Activated CD8-positive, alpha-beta memory T cell treated with anti-CD3 and anti-CD28 coated beads, Interleukin-2, amount 50 U/mL, for 48 hours (primary cell): ENCODE measurements around the gene URB1.

Source experiments
- DNase-seq: peaks from one replicate; pipeline ENCODE4 v3.0.0-alpha.2; 2020

URB1 gene

DNA sequence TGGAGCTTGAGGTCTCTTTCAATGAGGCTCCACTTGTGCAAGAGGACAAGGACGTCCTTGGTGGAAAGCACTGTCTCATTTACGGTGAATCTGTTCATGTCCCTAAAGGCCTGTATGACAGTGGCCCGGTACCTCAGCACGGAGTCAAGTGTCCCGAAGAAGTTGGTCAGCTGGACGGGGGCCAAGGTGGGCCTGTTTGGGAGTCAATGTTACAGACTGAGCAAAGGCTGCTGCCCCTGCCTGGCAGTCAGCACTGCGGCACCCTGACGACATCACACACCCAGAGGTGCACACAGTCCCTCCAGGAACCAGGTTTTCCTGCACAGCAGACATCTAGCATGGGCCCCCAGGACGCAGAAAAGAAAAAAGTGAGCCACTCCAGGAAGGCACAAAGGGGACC, 75.1 kb downstream of the URB1 start:
- no peak for DNase-seq

DNA sequence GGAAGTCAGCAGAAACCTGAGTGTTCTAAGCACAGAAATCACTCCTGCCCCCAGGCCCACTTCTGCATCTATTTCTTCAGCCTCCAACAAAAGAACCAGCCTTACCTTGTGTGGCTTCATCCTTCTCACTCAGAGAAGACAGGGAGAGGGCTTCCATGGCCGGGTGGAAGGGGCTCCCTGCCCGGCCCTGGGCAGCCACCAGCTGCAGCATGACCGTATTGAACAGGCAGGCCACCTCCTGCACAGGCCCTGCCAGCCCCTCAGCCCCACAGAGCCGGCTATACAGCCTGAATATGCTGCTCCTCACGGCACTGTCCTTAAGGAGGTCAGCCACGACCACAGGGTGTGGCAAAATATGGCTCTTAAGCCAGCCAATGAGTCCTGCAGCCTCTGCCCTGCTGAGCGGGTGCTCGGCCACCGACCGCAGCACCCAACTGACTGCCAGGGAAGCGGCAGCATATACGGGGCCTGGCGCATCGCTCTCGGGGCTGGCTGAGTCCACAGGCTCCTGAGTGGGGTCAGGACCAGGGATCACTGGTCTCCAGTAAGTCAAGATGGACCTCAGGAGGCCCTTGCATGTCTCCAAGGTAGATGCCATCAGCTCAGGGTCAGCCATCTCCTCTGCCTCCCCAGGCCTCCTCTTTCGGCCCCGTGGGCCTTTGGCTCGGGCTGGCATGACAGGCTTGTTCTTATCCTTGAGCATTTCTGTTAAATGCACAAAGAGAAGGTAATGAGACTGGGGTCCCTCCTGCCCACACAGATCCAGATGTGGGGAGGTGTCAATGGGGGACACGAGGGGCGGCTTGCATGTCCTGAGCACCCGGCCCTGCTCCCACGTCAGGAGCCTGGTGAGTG, 76.2 kb downstream of the URB1 start:
- DNase-seq, result peak; percentile 26

DNA sequence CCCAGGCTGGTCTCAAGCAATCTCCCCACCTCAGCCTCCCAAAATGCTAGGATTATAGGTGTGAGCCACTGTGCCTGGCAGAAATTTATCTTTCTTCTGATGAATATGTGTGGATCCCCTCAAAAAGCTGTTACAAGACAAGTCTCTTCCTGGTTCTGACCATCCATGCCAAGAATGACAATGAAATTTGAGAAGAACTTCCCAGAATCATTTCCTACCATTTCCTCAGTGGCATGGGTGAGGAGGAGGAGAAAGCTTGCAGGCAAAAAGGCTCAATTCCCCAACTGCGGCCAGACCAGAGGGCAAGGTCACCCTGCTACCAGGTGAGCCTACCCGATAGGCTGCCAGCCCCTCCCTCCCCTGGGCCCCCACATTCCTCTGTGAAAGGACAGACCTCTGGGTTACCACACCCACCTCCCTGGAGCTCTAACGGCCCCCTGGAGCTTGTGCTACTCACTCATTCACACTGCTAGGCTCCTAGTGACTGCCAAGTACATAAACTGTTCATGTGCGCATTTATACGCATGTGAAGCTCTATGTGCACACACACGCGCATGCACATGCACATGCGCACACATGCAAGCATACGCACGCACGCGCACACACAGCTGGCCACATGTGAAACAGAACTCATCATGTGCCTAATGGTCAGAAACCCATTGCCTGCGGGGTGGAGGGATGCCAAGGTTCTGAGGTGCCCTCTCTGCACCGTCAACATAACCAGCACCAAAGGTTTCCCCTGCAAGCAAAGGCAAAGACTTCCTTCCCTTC, 77.1 kb downstream of the URB1 start:
- DNase-seq, result peak; percentile 37

- peak; percentile 32 for DNase-seq
Measured at GRCh38 chr21:32314806-32315205, 78.0 kb downstream of the URB1 start.

DNA sequence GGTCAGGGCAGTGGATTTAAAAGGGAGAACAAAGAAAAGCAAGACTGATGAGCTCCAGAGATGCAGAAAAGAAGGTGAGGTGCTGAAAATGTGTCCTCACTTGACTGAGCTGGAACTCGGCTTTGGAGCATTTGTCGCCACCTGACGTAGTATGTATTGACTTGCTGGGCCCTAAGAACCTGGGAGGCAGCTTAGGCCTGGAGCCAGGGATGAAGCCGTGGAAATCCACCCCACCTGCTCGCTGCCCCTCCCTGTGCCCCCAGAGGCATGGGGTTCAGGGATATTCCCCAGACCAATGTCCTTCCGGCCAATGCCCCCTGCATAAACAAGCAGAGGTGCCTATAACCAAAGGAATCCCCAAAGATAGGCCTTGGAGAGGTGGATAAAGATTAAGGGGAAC, 79.8 kb downstream of the URB1 start:
- peak; percentile 29 for DNase-seq

DNA sequence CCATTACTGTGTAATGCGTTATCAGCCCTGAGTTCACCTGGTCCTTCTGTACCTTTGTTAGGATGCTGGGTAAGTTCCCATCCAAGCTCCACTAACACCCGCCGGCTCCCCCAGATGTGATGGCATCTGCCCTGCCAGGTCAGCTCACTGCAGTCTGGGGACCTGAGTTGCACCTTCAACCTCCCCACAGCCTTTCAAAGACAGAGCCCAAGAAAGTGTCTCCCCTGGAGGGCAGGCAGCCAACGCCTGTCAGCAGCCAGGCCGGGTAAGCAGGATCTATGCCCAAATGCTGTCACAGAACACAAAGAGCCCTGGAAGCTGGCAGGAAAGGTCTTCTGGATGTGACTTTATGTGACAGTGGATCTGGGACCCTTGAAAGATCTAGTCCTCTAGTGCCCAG, 80.5 kb downstream of the URB1 start:
- peak; percentile 22 for DNase-seq

- peak; percentile 44 for DNase-seq
Measured at GRCh38 chr21:32311621-32312020, 81.2 kb downstream of the URB1 start.

DNA sequence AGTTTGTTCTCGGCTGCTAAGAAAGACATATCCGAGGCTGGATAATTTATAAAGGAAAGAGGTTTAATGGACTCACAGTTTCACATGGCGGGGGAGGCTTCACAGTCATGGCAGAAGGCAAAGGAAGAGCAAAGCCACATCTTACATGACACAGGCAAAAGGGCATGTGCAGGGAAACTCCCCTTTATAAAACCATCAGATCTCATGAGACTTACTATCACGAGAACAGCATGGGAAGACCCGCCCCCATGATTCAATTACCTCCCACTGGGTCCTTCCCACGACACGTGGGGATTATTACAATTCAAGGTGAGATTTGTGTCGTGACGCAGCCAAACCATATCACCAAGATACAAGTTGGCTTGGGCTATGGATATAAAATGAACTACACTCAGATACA, 81.8 kb downstream of the URB1 start:
- DNase-seq, result peak; percentile 32

DNA sequence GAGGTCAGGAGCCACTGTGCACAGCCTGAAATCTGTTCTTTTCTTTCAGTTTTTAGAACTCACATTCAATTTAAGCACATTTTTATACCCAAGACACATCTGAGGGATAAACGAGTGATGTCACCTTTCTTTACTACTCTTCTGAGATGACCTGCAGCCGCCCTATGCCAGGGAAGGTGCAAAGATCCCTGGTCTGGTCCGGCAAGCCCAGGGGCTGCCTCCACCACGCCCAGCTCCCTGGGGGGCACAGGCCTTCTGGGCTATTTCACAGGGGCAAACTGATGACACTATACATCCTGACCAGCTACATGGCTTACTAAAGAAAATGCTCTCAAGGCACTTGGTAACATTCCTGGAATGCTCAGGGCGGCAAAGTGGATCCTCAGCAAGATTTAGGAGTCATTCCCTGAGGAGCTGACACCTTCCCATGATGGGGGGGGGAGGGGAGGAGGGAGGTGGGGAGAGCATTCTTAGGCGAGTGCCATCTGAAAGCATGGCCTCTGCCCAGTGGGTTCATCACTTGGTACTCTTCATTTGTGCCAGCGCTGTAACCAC, 82.8 kb downstream of the URB1 start:
- no peak for DNase-seq

DNA sequence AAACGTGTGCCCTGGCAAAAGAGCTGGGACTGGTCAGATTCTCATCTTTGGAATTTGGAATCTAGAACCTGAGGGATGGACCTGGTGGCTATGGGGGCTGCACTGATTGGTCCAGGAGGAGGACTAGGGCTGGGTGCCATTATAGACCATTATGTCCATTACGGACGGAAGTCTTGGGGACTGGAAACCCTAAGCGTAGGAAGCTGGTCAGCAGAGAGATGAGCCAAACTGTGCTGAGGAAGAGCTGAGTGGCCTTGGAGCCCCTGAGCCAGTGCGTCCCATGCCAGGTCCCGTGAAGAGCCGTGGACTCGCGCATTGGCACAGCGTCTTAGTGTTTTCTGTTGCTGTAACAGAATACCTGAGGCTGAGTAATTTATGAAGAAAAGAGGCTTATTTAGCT, 84.1 kb downstream of the URB1 start:
- DNase-seq, result no peak

GRCh38 chr21:32307706-32308105, 85.1 kb downstream of the URB1 start:
- DNase-seq, result no peak

DNA sequence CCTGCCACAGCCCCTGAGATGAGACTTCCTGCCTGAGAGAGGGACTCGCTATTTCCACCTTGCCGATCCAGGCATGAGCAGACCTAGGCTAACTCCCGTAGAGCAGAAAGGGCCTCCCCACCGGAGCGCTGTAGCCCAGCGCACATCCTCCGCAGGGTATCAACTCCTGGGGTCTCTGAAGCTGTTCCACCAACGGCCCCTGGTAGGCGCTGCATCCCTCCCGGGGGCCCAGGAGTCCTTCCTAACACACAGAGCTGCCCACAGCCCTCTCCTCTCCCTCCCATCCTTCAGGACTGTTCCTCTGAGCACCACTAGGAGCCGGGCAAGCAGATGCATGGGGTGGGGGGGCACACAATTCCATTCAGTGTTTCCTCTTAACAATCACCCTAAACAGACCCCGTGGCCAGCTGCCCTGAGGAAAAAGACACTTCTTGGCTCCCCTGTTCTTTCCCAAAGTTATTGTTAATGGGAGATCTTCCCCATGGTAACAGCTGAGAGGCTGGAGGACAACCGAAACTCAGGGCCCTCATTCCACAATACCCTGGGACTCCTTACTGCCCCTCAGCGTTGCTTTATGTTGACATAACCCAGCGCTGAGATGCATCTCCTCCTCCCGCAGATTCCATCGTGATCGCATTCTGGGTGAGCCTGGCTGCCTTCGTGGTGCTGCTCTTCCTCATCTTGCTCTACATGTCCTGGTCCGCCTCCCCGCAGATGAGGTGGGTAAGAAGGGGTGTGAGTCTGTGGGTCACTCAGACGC, 86.6 kb downstream of the URB1 start:
- no peak for DNase-seq

GRCh38 chr21:32304998-32305397, 87.8 kb downstream of the URB1 start:
- DNase-seq, result no peak

GRCh38 chr21:32303385-32303784, 89.4 kb downstream of the URB1 start:
- DNase-seq, result no peak

DNA sequence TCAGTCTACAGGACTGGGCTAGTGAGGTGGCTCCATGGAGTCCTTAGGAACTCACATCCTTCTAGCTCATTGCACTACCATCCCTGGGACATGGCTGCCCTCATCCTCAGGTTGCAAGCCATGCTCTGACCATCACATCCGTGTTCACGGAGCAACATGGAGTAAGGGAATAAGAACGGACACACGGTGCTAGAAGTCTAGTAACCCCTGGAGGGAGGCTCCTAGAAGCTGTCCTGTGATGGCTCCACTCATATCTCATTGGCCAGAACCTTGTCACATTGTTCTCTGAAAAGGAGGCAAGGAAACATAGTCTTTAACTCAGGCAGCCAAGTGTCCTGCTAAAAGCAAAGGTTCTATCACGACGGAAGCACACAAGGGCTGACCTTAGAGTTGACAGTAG, 90.3 kb downstream of the URB1 start:
- DNase-seq, result peak; percentile 34

DNA sequence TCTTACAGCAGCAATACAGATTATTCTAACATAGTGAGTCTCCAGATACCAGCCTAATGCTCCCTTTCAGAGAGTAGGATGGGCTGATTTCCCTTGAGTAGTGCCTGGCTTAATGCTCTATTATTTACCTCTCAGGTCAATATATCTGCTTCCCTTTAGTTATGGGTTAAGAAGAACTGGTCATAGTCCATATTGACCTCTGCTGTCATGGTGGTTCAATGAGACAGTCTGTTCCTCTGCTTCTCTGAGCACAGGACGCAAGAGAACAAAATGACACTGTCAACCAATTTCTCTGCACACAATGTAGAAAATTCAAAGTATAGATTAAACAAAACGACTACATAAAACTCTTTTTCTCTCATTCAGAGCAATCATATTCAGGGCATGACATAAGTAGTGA, 91.2 kb downstream of the URB1 start:
- no peak for DNase-seq

GRCh38 chr21:32300117-32300681, 92.6 kb downstream of the URB1 start:
- DNase-seq, result peak; percentile 36

DNA sequence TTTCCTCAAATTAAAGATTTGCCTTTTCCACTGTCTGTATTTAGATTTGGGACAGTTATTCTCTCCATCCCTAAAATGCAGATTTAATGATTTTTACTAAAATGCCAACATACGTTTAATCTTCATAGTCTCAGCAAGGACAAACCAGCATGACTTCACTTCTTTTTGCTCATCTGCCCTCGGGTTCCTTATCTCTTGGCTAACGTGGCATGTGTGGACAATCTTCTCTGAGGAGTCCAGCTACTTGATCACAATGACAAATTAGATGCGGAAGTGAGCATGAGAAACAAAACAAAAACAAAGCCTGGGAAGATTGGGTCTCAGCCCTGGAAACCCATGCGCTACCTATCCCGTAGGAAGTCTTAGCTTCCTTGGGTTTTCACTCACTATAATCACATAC, 93.1 kb downstream of the URB1 start:
- DNase-seq, result no peak

DNA sequence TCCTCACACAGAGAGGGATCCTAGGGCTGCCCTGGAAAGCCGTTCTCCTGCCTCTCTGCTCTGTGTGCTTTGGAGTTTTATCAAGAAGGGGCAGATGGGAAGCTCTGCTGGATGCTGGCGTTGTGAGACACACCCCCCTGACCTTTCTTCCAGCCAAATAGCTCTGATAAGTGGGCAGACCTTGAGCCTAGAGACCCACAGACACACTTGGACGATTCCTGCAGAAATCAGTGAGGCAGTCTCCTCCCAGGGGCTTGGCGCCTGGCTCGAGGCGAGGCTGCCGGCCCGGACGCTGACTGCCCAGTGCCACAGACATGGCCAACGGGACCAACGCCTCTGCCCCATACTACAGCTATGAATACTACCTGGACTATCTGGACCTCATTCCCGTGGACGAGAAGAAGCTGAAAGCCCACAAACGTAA, 94.1 kb downstream of the URB1 start, which contains the start of gene MRAP:
Gene MRAP, plus strand, starts transcription at position 198 of the 424 bp plus-strand sequence. Its CDS starts 117 bp downstream, at position 315.
- no peak for DNase-seq

DNA sequence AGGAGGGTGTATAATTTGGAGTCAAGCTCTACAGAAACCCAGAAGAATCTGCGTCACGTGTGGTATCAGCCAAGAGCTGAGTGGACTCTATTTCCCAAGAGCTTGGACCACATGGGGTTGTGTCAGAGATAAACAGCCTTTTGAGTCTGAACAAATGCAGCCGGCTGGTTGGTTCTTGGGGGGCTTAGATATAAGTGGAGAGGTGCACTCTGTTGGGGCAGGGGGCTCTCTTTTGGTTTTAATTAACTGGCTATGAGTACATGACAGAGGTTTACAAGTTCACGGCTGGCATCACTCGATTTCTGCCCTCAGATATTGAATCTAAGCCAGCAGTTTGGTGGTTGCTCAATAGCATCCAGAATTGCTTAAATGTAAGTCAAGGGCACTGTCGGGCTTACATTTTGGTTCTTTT, 94.7 kb downstream of the URB1 start:
- no peak for DNase-seq

DNA sequence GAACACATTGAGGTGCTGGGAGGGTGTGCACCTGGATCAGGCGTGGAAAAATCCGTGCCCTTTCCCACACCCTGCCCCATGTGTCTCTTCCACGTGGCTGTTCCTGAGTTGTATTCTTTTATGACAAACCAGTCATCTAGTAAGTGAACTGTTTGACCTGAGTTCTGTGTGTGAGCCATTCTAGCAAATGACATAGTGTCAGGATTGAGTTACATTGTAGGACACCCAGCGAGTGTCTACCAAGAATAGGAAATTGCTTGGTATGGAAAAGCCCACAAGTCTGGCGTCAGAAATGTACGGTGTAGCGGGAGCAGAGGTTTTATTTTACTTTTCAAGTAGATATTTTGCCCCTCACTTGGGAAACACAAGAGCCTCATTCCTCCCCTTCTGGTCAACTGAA, 95.4 kb downstream of the URB1 start:
- no peak for DNase-seq

- DNase-seq, result no peak
Measured at GRCh38 chr21:32285476-32285875, 107.3 kb downstream of the URB1 start.

- no peak for DNase-seq
Measured at GRCh38 chr21:32282992-32283391, 109.8 kb downstream of the URB1 start.
